CD14-positive monocyte (primary cell): ENCODE measurements around the gene MLIP. TPM values are rescaled to one million over a fixed set of nuclear protein-coding genes. Genes with fewer than 3 reads are reported as not detected.

Experiments
- DNase-seq, 3 donors: peaks; one replicate each; pipeline ENCODE4 v3.0.0-alpha.2; 2011 to 2022
- H2AFZ ChIP-seq: 2 replicates; pipeline ENCODE4 v1.6.0; 2012; ENCODE audit warnings: mild to moderate bottlenecking, low read depth, low read length, inconsistent platforms; ENCODE audit not compliant: insufficient read depth, poor library complexity, severe bottlenecking
- H3K27ac ChIP-seq, 2 donors: 1 replicate in 1 of 2; 2 replicates in 1 of 2; pipeline ENCODE4 v1.5.1; 2012 to 2013; ENCODE audit warnings: low read length in 2 of 2, control low read depth in 1 of 2, inconsistent platforms in 1 of 2, low read depth in 1 of 2, mild to moderate bottlenecking in 1 of 2
- H3K27me3 ChIP-seq, 2 donors: one replicate each; pipeline versions ENCODE4 v1.6.0 to v1.6.1; 2011 to 2013; ENCODE audit warnings: low read length in 2 of 2; ENCODE audit not compliant: control insufficient read depth in 2 of 2, insufficient read depth in 2 of 2
- H3K36me3 ChIP-seq, 2 donors: replicated peaks in 1 of 2; 1 replicate in 1 of 2; 2 replicates in 1 of 2; pipeline versions ENCODE4 v1.5.1 to v1.6.1; 2012 to 2013; ENCODE audit warnings: low read length in 2 of 2, control low read depth in 1 of 2, inconsistent platforms in 1 of 2, mild to moderate bottlenecking in 1 of 2; ENCODE audit not compliant: insufficient read depth in 2 of 2, control insufficient read depth in 1 of 2
- H3K4me1 ChIP-seq, 2 donors: 1 replicate in 1 of 2; 2 replicates in 1 of 2; pipeline versions ENCODE4 v1.5.1 to v1.6.1; 2012 to 2013; ENCODE audit warnings: low read length in 2 of 2, control low read depth in 1 of 2, inconsistent platforms in 1 of 2, mild to moderate bottlenecking in 1 of 2, moderate library complexity in 1 of 2; ENCODE audit not compliant: insufficient read depth in 2 of 2, control insufficient read depth in 1 of 2
- H3K4me2 ChIP-seq: replicated peaks from 2 replicates; pipeline ENCODE3; 2012; ENCODE audit warnings: low read length, moderate library complexity, mild to moderate bottlenecking; ENCODE audit not compliant: poor library complexity, severe bottlenecking; ENCODE audit errors: extremely low read depth
- H3K4me3 ChIP-seq, 3 experiments: fragments of 200-600 bp in 1 of 3; sonication (generic) in 1 of 3; replicated peaks in 1 of 3; 1 replicate in 2 of 3; 2 replicates in 1 of 3; pipeline ENCODE4 v1.5.1; 2011 to 2013; ENCODE audit warnings: low read length in 3 of 3, mild to moderate bottlenecking in 3 of 3, control low read depth in 2 of 3, low read depth in 2 of 3, inconsistent platforms in 1 of 3, moderate library complexity in 1 of 3
- H3K79me2 ChIP-seq: 2 replicates; pipeline ENCODE4 v1.6.0; 2012; ENCODE audit warnings: mild to moderate bottlenecking, control low read depth, inconsistent platforms, low read length, moderate library complexity; ENCODE audit not compliant: insufficient read depth
- H3K9ac ChIP-seq: 2 replicates; pipeline ENCODE4 v1.6.0; 2017; ENCODE audit warnings: low read length, mild to moderate bottlenecking; ENCODE audit not compliant: insufficient read depth, poor library complexity, severe bottlenecking
- H3K9me3 ChIP-seq, 2 donors: replicated peaks in 1 of 2; 1 replicate in 1 of 2; 2 replicates in 1 of 2; pipeline versions ENCODE4 v1.5.1 to v1.6.1; 2012 to 2013; ENCODE audit warnings: low read length in 2 of 2, control low read depth in 1 of 2; ENCODE audit not compliant: control insufficient read depth in 1 of 2, insufficient read depth in 1 of 2
- H4K20me1 ChIP-seq: 2 replicates; pipeline ENCODE4 v1.6.0; 2012; ENCODE audit warnings: mild to moderate bottlenecking, low read length, control low read depth, moderate library complexity; ENCODE audit not compliant: insufficient read depth
- H3K27ac Mint-ChIP-seq, 7 donors: one replicate each; pipeline ENCODE4 v1.8.0; 2020; ENCODE audit warnings: mild to moderate bottlenecking in 7 of 7, mixed read lengths in 7 of 7, moderate library complexity in 6 of 7, inconsistent platforms in 2 of 7
- H3K27me3 Mint-ChIP-seq, 3 donors: one replicate each; pipeline ENCODE4 v1.8.0; 2021 to 2022; ENCODE audit warnings: low read depth in 3 of 3, mild to moderate bottlenecking in 3 of 3, mixed read lengths in 3 of 3, moderate library complexity in 3 of 3, inconsistent platforms in 1 of 3
- H3K36me3 Mint-ChIP-seq, 2 donors: one replicate each; pipeline ENCODE4 v1.8.0; 2020; ENCODE audit warnings: mixed read lengths in 2 of 2, inconsistent platforms in 1 of 2, mild to moderate bottlenecking in 1 of 2
- H3K4me1 Mint-ChIP-seq: one replicate; pipeline ENCODE4 v1.8.0; 2020; ENCODE audit warnings: mild to moderate bottlenecking, mixed read lengths
- H3K4me3 Mint-ChIP-seq, 2 donors: one replicate each; pipeline ENCODE4 v1.8.0; 2020; ENCODE audit warnings: mild to moderate bottlenecking in 2 of 2, mixed read lengths in 2 of 2, moderate library complexity in 1 of 2
- H3K9me3 Mint-ChIP-seq, 7 donors: one replicate each; pipeline ENCODE4 v1.8.0; 2020 to 2022; ENCODE audit warnings: mixed read lengths in 7 of 7, mild to moderate bottlenecking in 6 of 7, moderate library complexity in 6 of 7, inconsistent platforms in 2 of 7
- CTCF ChIP-seq: fragments of 200-600 bp; IDR thresholded peaks from one replicate; pipeline ENCODE4 v1.8.0; 2022; ENCODE audit warnings: antibody characterized with exemption, mild to moderate bottlenecking
- WGBS: methylation state at CpG from one replicate; pipeline ENCODE4 v1.1.5; 2013; ENCODE audit warnings: missing lambda C conversion rate; ENCODE audit not compliant: insufficient coverage; 5-methylcytosine and 5-hydroxymethylcytosine counted together
- intact Hi-C, 2 donors: fragments of 100-400 bp; cut with micrococcal nuclease; formaldehyde crosslinking; loops; one replicate each; pipeline versions ENCODE4 v1.15.0 to v1.15.1; 2023
- polyA plus RNA-seq, 3 donors: library from polyadenylated mRNA; depleted of rRNA in 1 of 3; unstranded in 2 of 3; stranded (reverse) in 1 of 3; fragments of 300-500 nt in 2 of 3; fragments of >200 nt in 1 of 3; fragmentation: Illumina TruSeq in 2 of 3; gene quantifications; 1 replicate in 2 of 3; 2 replicates in 1 of 3; pipeline ENCODE4 v1.2.3, GENCODE V29; 2012 to 2021

Gene MLIP
- polyA plus RNA-seq, 3 donors, result not detected

DNA sequence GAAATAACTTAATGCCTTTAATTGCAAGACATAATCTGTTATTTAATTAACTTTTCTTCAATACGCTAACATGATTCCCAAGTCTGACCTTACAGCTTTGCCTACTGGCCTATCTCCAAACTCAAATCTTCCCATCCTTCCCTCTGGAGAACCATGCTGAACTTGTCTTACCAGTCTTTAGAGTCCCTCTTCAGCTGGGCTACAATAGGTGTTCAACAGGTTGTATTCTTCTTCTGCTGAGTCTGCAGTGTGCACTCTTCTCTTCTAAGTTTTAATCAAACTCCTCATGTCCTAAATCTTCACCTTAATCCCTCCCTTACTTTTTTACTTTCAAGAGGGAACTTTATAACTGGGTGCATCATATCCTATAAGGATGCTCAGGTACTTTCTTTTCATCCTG, 121.5 kb downstream of the MLIP start:
- WGBS, result 100% methylated on average over 1 of the region's 1 CpG
- no peak overlapping the region for H3K4me2 ChIP-seq
- DNase-seq, result no peak
- no peak for TF ChIP-seq CTCF
- H3K9me3 ChIP-seq, result no peaks in the 10 kb centered on the region
- no peaks in the 10 kb centered on the region for H3K27me3 ChIP-seq
- H2AFZ ChIP-seq, result no peak overlapping the region
- H3K27ac ChIP-seq, result no peak overlapping the region
- intact Hi-C loops, result no loop called here
- H3K36me3 ChIP-seq, result no peaks in the 10 kb centered on the region
- no peak overlapping the region for H3K27ac Mint-ChIP-seq
- no peaks in the 10 kb centered on the region for H4K20me1 ChIP-seq
- no peaks in the 10 kb centered on the region for H3K79me2 ChIP-seq
- H3K36me3 Mint-ChIP-seq, result no peaks in the 10 kb centered on the region
- H3K9me3 Mint-ChIP-seq, result peaks cover 2 to 4% (median 3%) of the 10 kb centered on the region in 7 donors
- no peak overlapping the region for H3K4me3 ChIP-seq
- no peak overlapping the region for H3K4me3 Mint-ChIP-seq
- H3K4me1 Mint-ChIP-seq, result no peaks in the 10 kb centered on the region
- H3K9ac ChIP-seq, result no peak overlapping the region
- no peaks in the 10 kb centered on the region for H3K4me1 ChIP-seq
- H3K27me3 Mint-ChIP-seq, result peaks cover 3 to 4% (median 4%) of the 10 kb centered on the region in 3 donors

DNA sequence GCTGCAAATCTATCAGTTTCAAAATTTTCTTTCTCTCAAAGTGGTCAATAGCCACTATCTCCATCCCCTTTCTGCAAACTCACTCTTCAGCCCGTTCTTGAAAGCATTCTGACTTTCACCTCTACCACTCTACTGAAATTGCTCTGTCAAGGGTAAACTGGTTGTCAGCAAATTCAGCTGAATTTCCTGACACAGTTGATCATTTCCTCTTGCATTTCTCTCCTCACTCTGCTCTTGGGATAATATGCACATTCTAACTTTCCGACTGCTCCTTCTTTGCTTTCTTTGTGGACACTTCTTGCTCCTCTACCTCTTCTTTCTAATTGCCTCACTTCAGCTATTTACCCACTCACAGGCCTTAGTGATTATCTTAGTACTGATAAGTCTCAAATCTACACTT, 123.3 kb downstream of the MLIP start:
- H3K36me3 Mint-ChIP-seq, result no peaks in the 10 kb centered on the region

More for the DNA sequence above, 123.3 kb downstream of the MLIP start:
- no peak overlapping the region for H3K27ac Mint-ChIP-seq
- H3K4me3 Mint-ChIP-seq, result no peak overlapping the region
- 67% methylated on average over 2 of the region's 2 CpGs for WGBS
- Histone ChIP-seq H2AFZ (no peak overlapping the region), H3K9ac (no peak overlapping the region), H3K27me3 (no peaks in the 10 kb centered on the region), H3K9me3 (no peaks in the 10 kb centered on the region), H3K79me2 (no peaks in the 10 kb centered on the region), H3K36me3 (no peaks in the 10 kb centered on the region), H3K27ac (no peak overlapping the region), H3K4me3 (no peak overlapping the region), H3K4me2 (no peak overlapping the region), H4K20me1 (no peaks in the 10 kb centered on the region), H3K4me1 (no peaks in the 10 kb centered on the region)
- peaks cover 0 to 4% (median 0%) of the 10 kb centered on the region in 3 donors for H3K27me3 Mint-ChIP-seq
- peaks cover 0 to 4% (median 2%) of the 10 kb centered on the region in 7 donors for H3K9me3 Mint-ChIP-seq
- TF ChIP-seq CTCF, result no peak
- intact Hi-C loops, result no loop called here
- no peaks in the 10 kb centered on the region for H3K4me1 Mint-ChIP-seq
- no peak for DNase-seq
